IMR-90 (cell line): Measurements from ENCODE around the gene SLC25A33. TPM values are rescaled to one million over a fixed set of nuclear protein-coding genes. Genes with fewer than 3 reads are reported as not detected.

ENCODE experiments used
- ATAC-seq: fragments of 200-7000 bp; cut with Tn5 transposase; 2 replicates; pipeline ENCODE4 v1.9.1; 2020; ENCODE audit warnings: low read depth, mild to moderate bottlenecking, moderate library complexity
- BruUV-seq: library from RNA; stranded (reverse); fragments of 400-500 nt; replicated peaks from 2 replicates; lab custom pipeline; 2021; lab: Mats Ljungman, UMichigan
- CTCF ChIA-PET: fragments of 300-600 bp; formaldehyde crosslinking; extraction: SDS; loops from one replicate; lab custom pipeline; 2021; ENCODE audit warnings: antibody characterized with exemption; lab: Yijun Ruan, JAX
- POLR2A ChIA-PET: fragments of 300-600 bp; sonication (Branson Sonifier 250); formaldehyde crosslinking; loops from one replicate; lab custom pipeline; 2022; ENCODE audit warnings: antibody characterized with exemption; ENCODE audit not compliant: unreplicated experiment; lab: Charles Lee
- DNase-seq: peaks from one replicate; pipeline ENCODE4 v3.0.0; 2013
- H2AFZ ChIP-seq: replicated peaks from 2 replicates; pipeline ENCODE3; 2013; ENCODE audit warnings: low read length, mild to moderate bottlenecking; ENCODE audit not compliant: poor library complexity
- H2AK5ac ChIP-seq: 2 replicates; pipeline ENCODE4 v1.6.1; 2013; ENCODE audit warnings: low read depth, low read length, inconsistent platforms
- H2AK9ac ChIP-seq: replicated peaks from 2 replicates; pipeline ENCODE3; 2013; ENCODE audit warnings: mild to moderate bottlenecking, low read depth, low read length, moderate library complexity; ENCODE audit not compliant: poor library complexity
- H2BK120ac ChIP-seq: 2 replicates; pipeline ENCODE4 v1.6.1; 2013; ENCODE audit warnings: low read depth, low read length, inconsistent platforms
- H2BK15ac ChIP-seq: 3 replicates; pipeline ENCODE4 v1.6.1; 2013; ENCODE audit warnings: low read depth, low read length, inconsistent platforms
- H2BK20ac ChIP-seq: 2 replicates; pipeline ENCODE4 v1.6.1; 2013; ENCODE audit warnings: low read depth, mild to moderate bottlenecking, inconsistent platforms, low read length, moderate library complexity
- H2BK5ac ChIP-seq: 2 replicates; pipeline ENCODE4 v1.6.1; 2013; ENCODE audit warnings: mild to moderate bottlenecking, low read depth, low read length, inconsistent platforms; ENCODE audit not compliant: poor library complexity, severe bottlenecking
- H3K14ac ChIP-seq: replicated peaks from 2 replicates; pipeline ENCODE4 v1.6.1; 2013; ENCODE audit warnings: low read depth, low read length, inconsistent platforms
- H3K18ac ChIP-seq: 2 replicates; pipeline ENCODE4 v1.6.1; 2013; ENCODE audit warnings: low read depth, low read length, control low read depth
- H3K23ac ChIP-seq: 2 replicates; pipeline ENCODE4 v1.6.1; 2013; ENCODE audit warnings: low read depth, low read length, inconsistent platforms
- H3K27ac ChIP-seq: 2 replicates; pipeline ENCODE4 v1.5.1; 2013; ENCODE audit warnings: mild to moderate bottlenecking, control low read depth, low read length; ENCODE audit not compliant: insufficient read depth
- H3K27me3 ChIP-seq: 2 replicates; pipeline ENCODE4 v1.6.1; 2013; ENCODE audit warnings: low read length; ENCODE audit not compliant: control insufficient read depth, insufficient read depth
- H3K36me3 ChIP-seq: 2 replicates; pipeline ENCODE4 v1.6.1; 2013; ENCODE audit warnings: low read length, mixed read lengths; ENCODE audit not compliant: control insufficient read depth, insufficient read depth
- H3K4ac ChIP-seq: 2 replicates; pipeline ENCODE4 v1.6.1; 2013; ENCODE audit warnings: low read depth, low read length, inconsistent platforms
- H3K4me1 ChIP-seq: 2 replicates; pipeline ENCODE4 v1.6.1; 2013; ENCODE audit warnings: low read length, mixed read lengths; ENCODE audit not compliant: control insufficient read depth, insufficient read depth
- H3K4me2 ChIP-seq: 2 replicates; pipeline ENCODE4 v1.6.1; 2013; ENCODE audit warnings: low read depth, mild to moderate bottlenecking, control low read depth, low read length, moderate library complexity
- H3K4me3 ChIP-seq: 2 replicates; pipeline ENCODE4 v1.5.1; 2013; ENCODE audit warnings: low read depth, mild to moderate bottlenecking, control low read depth, low read length, moderate library complexity; ENCODE audit not compliant: insufficient read depth
- H3K56ac ChIP-seq: 2 replicates; pipeline ENCODE4 v1.6.1; 2013; ENCODE audit warnings: low read length, inconsistent platforms; ENCODE audit not compliant: insufficient read depth; ENCODE audit errors: extremely low read depth
- H3K79me1 ChIP-seq, 2 experiments: 2 replicates each; pipeline ENCODE4 v1.6.1; 2013; ENCODE audit warnings: low read length in 2 of 2, inconsistent platforms in 1 of 2, low read depth in 1 of 2
- H3K9ac ChIP-seq: 2 replicates; pipeline ENCODE4 v1.6.1; 2013; ENCODE audit warnings: low read depth, low read length, control low read depth
- H3K9me1 ChIP-seq: 2 replicates; pipeline ENCODE4 v1.6.1; 2013; ENCODE audit warnings: low read length, inconsistent platforms; ENCODE audit not compliant: insufficient read depth
- H3K9me3 ChIP-seq: 2 replicates; pipeline ENCODE4 v1.6.1; 2013; ENCODE audit warnings: low read length; ENCODE audit not compliant: control insufficient read depth, insufficient read depth
- H4K20me1 ChIP-seq: 2 replicates; pipeline ENCODE4 v1.6.1; 2013; ENCODE audit warnings: low read length, inconsistent platforms; ENCODE audit not compliant: insufficient read depth
- H4K5ac ChIP-seq: 2 replicates; pipeline ENCODE4 v1.6.1; 2013; ENCODE audit warnings: mild to moderate bottlenecking, low read depth, low read length, control low read depth
- H4K8ac ChIP-seq, 2 experiments: 2 replicates each; pipeline ENCODE4 v1.6.1; 2013; ENCODE audit warnings: low read depth in 2 of 2, low read length in 2 of 2, control low read depth in 1 of 2, inconsistent platforms in 1 of 2
- H4K91ac ChIP-seq: 2 replicates; pipeline ENCODE4 v1.6.1; 2013; ENCODE audit warnings: low read depth, low read length, inconsistent platforms; ENCODE audit not compliant: insufficient read depth
- CEBPB ChIP-seq: IDR thresholded peaks from 2 replicates; pipeline ENCODE4 v1.6.1; 2012; ENCODE audit warnings: low read depth, low read length, improper control_type of control experiment
- CHD1 ChIP-seq: IDR thresholded peaks from 2 replicates; pipeline ENCODE4 v1.6.1; 2012; ENCODE audit warnings: low read depth, low read length, improper control_type of control experiment
- FOS ChIP-seq: fragments of 150-350 bp; IDR thresholded peaks from 2 replicates; pipeline ENCODE4 v1.6.1; 2016; ENCODE audit warnings: low read depth, low read length
- MAFK ChIP-seq: IDR thresholded peaks from 2 replicates; pipeline ENCODE4 v1.6.1; 2012; ENCODE audit warnings: low read depth, low read length, improper control_type of control experiment
- MAZ ChIP-seq: IDR thresholded peaks from 2 replicates; pipeline ENCODE4 v1.6.1; 2012; ENCODE audit warnings: low read depth, mild to moderate bottlenecking, low read length, improper control_type of control experiment, moderate library complexity, borderline replicate concordance
- RAD21 ChIP-seq: IDR thresholded peaks from 2 replicates; pipeline ENCODE4 v1.6.1; 2012; ENCODE audit warnings: low read length, improper control_type of control experiment
- RCOR1 ChIP-seq: IDR thresholded peaks from 2 replicates; pipeline ENCODE4 v1.6.1; 2012; ENCODE audit warnings: mild to moderate bottlenecking, low read length, improper control_type of control experiment; ENCODE audit not compliant: insufficient replicate concordance
- WGBS, 2 experiments: methylation state at CpG; one replicate each; pipeline versions ENCODE4 v1.1.5 to v1.1.7; 2013; ENCODE audit warnings: missing lambda C conversion rate in 2 of 2; ENCODE audit not compliant: insufficient read length in 1 of 2; ENCODE audit errors: extremely low coverage in 2 of 2; 5-methylcytosine and 5-hydroxymethylcytosine counted together
- dilution Hi-C: fragments of 300-500 bp; cut with HindIII; formaldehyde crosslinking; loops from one replicate; pipeline ENCODE4 v1.14.3; 2018; ENCODE audit warnings: low sequenced_read_pairs; ENCODE audit not compliant: unreplicated experiment
- in situ Hi-C: fragments of 300-500 bp; cut with MboI; formaldehyde crosslinking; loops from 3 replicates; pipeline ENCODE4 v1.14.3; 2019; ENCODE audit warnings: low sequenced_read_pairs, inconsistent platforms, mixed read lengths
- intact Hi-C: fragments of 100-400 bp; cut with micrococcal nuclease; formaldehyde crosslinking; loops from 2 replicates; pipeline ENCODE4 v1.10.0; 2022
- polyA plus RNA-seq, 3 experiments: library from polyadenylated mRNA; depleted of rRNA; stranded (reverse); fragments of >200 nt; gene quantifications; 2 replicates each; pipeline ENCODE4 v1.2.3, GENCODE V29; 2012; ENCODE audit warnings: low replicate concordance in 1 of 3
- total RNA-seq: library from RNA; depleted of rRNA; stranded (reverse); fragments of >200 nt; gene quantifications from 2 replicates; pipeline ENCODE4 v1.2.3, GENCODE V29; 2012

The SLC25A33 gene
- total and polyA plus RNA-seq, 2 of the 4 experiments (the other 2 are of a cell fraction): 2.5 to 3.0 TPM

DNA sequence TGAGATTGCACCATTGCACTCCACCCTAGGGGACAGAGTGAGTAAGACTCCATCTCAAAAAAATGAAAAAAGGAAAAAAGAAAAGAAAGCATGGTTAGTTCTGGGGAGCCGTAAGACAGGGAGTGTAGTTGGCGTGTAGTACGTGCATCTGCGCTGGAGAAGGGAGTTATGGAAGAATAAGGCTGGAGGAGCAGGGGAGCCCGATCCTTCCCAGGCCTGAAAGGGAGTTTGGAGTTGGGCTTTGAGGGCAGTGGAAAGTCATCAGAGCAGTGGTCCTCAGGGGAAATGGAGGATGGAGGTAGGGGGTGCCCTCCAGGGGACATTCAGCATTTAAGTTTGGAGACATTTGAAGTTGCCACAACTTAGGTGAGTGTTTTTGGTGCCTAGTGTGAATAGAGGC is 38.2 kb downstream of the SLC25A33 start:
- Histone ChIP-seq H3K4me2 (no peak overlapping the region), H3K56ac (no peak overlapping the region), H2BK20ac (no peak overlapping the region), H3K4me3 (no peak overlapping the region), H3K4ac (no peak overlapping the region), H3K9ac (no peak overlapping the region), H3K18ac (no peak overlapping the region), H3K9me1 (no peaks in the 10 kb centered on the region), H3K27me3 (no peaks in the 10 kb centered on the region), H3K9me3 (no peaks in the 10 kb centered on the region), H2AFZ (no peak overlapping the region), H3K79me1 (no peaks in the 10 kb centered on the region), H2AK9ac (no peak overlapping the region), H3K4me1 (no peaks in the 10 kb centered on the region), H3K27ac (no peak overlapping the region), H4K5ac (no peak overlapping the region), H2BK5ac (no peak overlapping the region), H3K36me3 (peaks cover 17% of the 10 kb centered on the region), H2BK15ac (no peak overlapping the region), H3K23ac (no peak overlapping the region), H4K8ac (no peak overlapping the region), H3K14ac (no peak overlapping the region), H4K91ac (no peak overlapping the region), H4K20me1 (no peaks in the 10 kb centered on the region), H2AK5ac (no peak overlapping the region), H2BK120ac (no peak overlapping the region)
- dilution Hi-C loops: no loop called here
- BruUV-seq: no TSS peak
- POLR2A ChIA-PET: no interaction called here
- DNase-seq (no peak), ATAC-seq (no peak)
- TF ChIP-seq RAD21: no peak
- TF ChIP-seq MAFK: no peak
- no peak for TF ChIP-seq MAZ
- no peak for TF ChIP-seq CHD1
- no peak for TF ChIP-seq FOS
- TF ChIP-seq RCOR1: no peak
- TF ChIP-seq CEBPB: no peak
- intact Hi-C loops: no loop called here
- WGBS, 2 experiments: 100% methylated on average over 4 of the region's 5 CpGs; no CpG with 5 or more reads in 1 of the 2 experiments
- CTCF ChIA-PET: interaction anchor here (1.1 kb wide), 1 partner anchor 11 kb away, joined by 3 read pairs; no protein-coding TSS in a partner anchor
- in situ Hi-C loops: loop anchor here (5.0 to 10.0 kb wide), 2 partner anchors 85 to 303 kb away; no protein-coding TSS in a partner anchor
